Right cardiac atrium (tissue), 5 donors: Measurements from ENCODE around the gene TMEM198. TPM values are rescaled to one million over a fixed set of nuclear protein-coding genes. Genes with fewer than 3 reads are reported as not detected.

ENCODE experiments used
- ATAC-seq, 2 donors: fragments of 200-7000 bp; cut with Tn5 transposase; one replicate each; pipeline versions ENCODE4 v1.8.0 to v1.9.1; 2020; ENCODE audit warnings: moderate library complexity in 2 of 2, mild to moderate bottlenecking in 1 of 2
- DNase-seq, 3 donors: peaks; one replicate each; pipeline ENCODE4 v3.0.0-alpha.2; 2020
- H3K27ac ChIP-seq: one replicate; pipeline ENCODE4 v1.5.1; 2013; ENCODE audit warnings: mild to moderate bottlenecking, low read length, control low read depth, moderate library complexity
- H3K27me3 ChIP-seq: one replicate; pipeline ENCODE4 v1.6.1; 2013; ENCODE audit not compliant: control insufficient read depth, insufficient read depth
- H3K4me1 ChIP-seq: one replicate; pipeline ENCODE4 v1.6.1; 2013; ENCODE audit warnings: low read length; ENCODE audit not compliant: control insufficient read depth, insufficient read depth
- H3K4me3 ChIP-seq: one replicate; pipeline ENCODE4 v1.5.1; 2013; ENCODE audit warnings: low read length, control low read depth
- H3K9me3 ChIP-seq: one replicate; pipeline ENCODE4 v1.6.1; 2013; ENCODE audit warnings: low read length; ENCODE audit not compliant: control insufficient read depth
- WGBS: extraction: QIAGEN DNeasy Blood & Tissue Kit; methylation state at CpG from one replicate; pipeline ENCODE4 v1.1.7; 2013; 5-methylcytosine and 5-hydroxymethylcytosine counted together
- intact Hi-C, 4 donors: fragments of 100-400 bp; cut with DNase I; formaldehyde crosslinking; loops; one replicate each; pipeline versions ENCODE4 v1.11.0 to v1.14.0; 2022 to 2023
- long read RNA-seq, 4 donors: library from polyadenylated mRNA; unstranded; transcript quantifications; one replicate each; pipeline ENCODE4 v2.0.0, GENCODE V29; 2020 to 2021
- polyA plus RNA-seq: library from polyadenylated mRNA; stranded (reverse); fragments of 200-250 nt; gene quantifications from one replicate; pipeline ENCODE4 v1.2.3, GENCODE V29; 2013
- total RNA-seq, 4 donors: library from RNA; stranded (reverse); fragmentation: NEBNext Ultra II Directional; extraction: Animal tissue kit (Norgen Biotek cat#: 25700); gene quantifications; one replicate each; pipeline ENCODE4 v1.2.1, GENCODE V29; 2021
- donor health status: healthy with polysubstance abuse.
- donor health status: DM: no; HTN: yes; CAD: no.
- donor health status: DM: no; HTN: no; CAD: no.
- donor health status: DM: no; HTN: yes; CAD: no; lungs with severe emphysema.
- donor health status: DM: yes; HTN: yes; CAD: no.

The TMEM198 gene, protein sequence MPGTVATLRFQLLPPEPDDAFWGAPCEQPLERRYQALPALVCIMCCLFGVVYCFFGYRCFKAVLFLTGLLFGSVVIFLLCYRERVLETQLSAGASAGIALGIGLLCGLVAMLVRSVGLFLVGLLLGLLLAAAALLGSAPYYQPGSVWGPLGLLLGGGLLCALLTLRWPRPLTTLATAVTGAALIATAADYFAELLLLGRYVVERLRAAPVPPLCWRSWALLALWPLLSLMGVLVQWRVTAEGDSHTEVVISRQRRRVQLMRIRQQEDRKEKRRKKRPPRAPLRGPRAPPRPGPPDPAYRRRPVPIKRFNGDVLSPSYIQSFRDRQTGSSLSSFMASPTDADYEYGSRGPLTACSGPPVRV
- total RNA-seq, result 1 to 10 TPM; 1.8 to 3.4 (median 3.1) TPM
- 3.4 TPM for polyA plus RNA-seq
- long read RNA-seq, donor 1, transcript TMEM198-202 (5 exons, 2,218 nt), result major isoform, 8 of 13 reads
- long read RNA-seq, donor 1, partial matches to known transcripts, result 1 of 13 reads
- long read RNA-seq, donor 1, other reads (novel, unspliced or antisense), result 4 of 13 reads
- long read RNA-seq, donor 2, partial matches to known transcripts, result 0 of 5 reads
- long read RNA-seq, donor 2, other reads (novel, unspliced or antisense), result 3 of 5 reads
- long read RNA-seq, donor 3, transcript TMEM198-202 (5 exons, 2,218 nt), result major isoform, 14 of 32 reads
- long read RNA-seq, donor 3, partial matches to known transcripts, result 13 of 32 reads
- long read RNA-seq, donor 3, other reads (novel, unspliced or antisense), result 5 of 32 reads
- long read RNA-seq, donor 4, partial matches to known transcripts, result 0 of 2 reads
- long read RNA-seq, donor 4, other reads (novel, unspliced or antisense), result 2 of 2 reads

DNA sequence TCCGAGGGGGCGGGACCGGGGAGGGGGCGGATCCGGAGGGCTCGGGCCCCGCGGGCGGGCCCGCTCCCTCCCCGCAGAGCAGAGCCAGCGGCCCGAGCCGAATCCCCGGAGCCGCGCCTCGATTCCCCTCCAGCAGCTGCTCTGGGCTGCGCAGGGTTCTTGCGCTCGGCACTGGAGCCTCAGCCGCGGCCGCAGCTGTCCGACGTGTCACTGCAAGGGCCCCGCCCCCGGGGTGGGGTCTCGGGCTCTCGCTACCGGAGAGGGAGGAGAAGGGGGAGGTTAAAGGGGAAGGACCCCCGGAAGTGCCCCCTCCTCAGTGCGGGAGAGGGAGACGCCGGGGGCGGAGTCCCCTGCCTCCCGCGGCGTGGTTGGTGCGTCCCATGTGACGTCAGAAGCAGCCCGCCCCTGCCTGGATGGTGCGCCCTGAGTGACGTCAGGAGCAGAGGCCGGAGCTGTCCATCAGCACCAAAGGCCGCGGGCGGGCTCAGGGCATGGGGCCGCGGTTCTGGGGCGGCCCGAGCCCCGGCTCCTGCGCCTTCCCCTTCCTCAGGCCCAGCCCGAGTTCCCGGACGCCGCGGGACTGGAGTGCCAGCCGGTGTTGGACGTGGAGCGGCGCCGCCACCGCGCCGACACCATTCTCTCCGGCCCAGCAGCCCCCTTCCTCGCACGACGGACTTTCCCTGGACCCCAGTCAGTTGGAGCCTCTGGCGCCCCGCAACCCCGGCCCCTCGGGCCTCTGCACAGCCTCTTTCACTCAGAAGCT, at the start of gene TMEM198, which contains the start of gene CHPF:
Gene TMEM198 (plus strand): TSS at position 433 of the 763 bp plus-strand sequence. CDS start 700 bp downstream, outside the sequence.
Gene CHPF (minus strand): TSS at position 214 of the 763 bp plus-strand sequence. CDS start 271 bp downstream, outside the sequence.
- Histone ChIP-seq H3K4me3 (peak within 1 kb of the TSS; percentile 81), H3K4me1 (no peaks in the 10 kb centered on the region), H3K27me3 (no peaks in the 10 kb centered on the region), H3K27ac (peak within 1 kb of the TSS; percentile 71), H3K9me3 (no peaks in the 10 kb centered on the region)
- ATAC-seq (peak; percentile 93 to 95), DNase-seq (peak; percentile 99 to 100 (median 99))
- WGBS, result under 1% methylated on average over 74 of the region's 75 CpGs
- intact Hi-C loops, result loop anchor here in 3 of 4 donors (5.0 to 10.0 kb wide), 3 partner anchors 99 to 151 kb away; no protein-coding TSS in a partner anchor

DNA sequence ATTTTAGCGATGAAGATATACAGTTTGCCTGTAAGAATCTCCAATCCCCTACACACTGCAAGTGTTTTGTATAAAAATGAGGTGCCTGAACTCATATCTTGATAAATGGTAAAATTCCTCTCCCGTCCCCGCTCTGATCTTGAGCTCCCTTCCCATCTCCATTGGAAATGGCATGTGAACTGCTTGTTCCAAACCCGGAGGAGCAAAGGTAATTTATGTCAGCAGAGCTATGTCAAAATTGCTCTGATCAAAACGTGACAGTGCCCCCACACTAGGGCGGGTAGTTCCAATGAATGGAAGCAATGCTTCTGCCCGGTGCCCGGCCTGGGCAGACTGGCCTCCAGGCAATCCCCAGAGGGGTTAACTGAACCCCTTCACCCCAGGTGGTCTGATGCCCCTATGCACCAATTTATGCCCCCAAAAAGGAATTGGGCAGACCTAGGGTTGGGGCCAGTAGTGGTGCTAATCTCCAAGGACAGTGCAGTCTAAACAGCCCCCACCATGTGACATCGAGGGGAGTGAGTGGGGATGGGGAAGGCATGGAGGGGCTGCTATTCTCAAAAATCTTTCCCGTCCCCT, 48.8 kb upstream of the TMEM198 start:
- intact Hi-C loops, result loop anchor here in 2 of 4 donors (5.0 kb wide), 2 partner anchors 32 to 42 kb away; no protein-coding TSS in a partner anchor
- H3K4me1 ChIP-seq, result no peaks in the 10 kb centered on the region
- no peak for ATAC-seq
- WGBS, result 22% methylated on average over 10 of the region's 10 CpGs
- H3K9me3 ChIP-seq, result no peaks in the 10 kb centered on the region
- DNase-seq, result peak in 1 of 3 donors; percentile 37
- H3K27ac ChIP-seq, result peak overlapping the region; percentile 15
- H3K4me3 ChIP-seq, result no peak overlapping the region
- H3K27me3 ChIP-seq, result no peaks in the 10 kb centered on the region

DNA sequence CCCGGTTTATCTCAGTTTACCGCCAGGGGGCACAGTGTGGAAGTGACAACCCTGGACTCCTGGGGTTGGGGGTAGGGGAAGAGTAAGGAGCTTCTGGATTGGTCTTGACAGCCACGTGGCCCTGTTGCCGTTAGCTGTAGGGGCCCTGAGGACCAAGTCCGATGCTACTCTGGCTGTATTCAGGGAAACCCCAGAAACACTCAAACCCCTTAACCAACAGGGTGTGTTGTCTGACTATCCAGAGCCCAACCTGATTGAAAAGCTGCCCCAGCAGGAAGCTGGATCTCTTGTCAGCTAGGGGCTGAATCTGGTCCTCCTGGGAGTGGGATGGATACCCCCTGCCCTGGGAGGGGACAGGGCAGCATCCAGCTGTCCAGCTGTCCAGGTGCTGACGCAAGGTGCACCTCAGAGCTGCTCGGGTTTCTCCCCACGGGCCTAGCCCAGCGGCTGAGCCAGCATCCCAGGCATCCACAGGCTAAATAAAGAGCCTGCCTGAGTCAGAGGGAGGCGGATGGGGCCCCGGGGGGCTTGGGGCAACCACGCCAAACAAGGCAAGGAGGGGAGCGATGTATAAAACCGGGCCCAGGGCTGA, 48.2 kb upstream of the TMEM198 start:
- 25% methylated on average over 14 of the region's 14 CpGs for WGBS
- no peak for ATAC-seq
- Histone ChIP-seq H3K27ac (peak overlapping the region; percentile 15), H3K4me3 (no peak overlapping the region), H3K9me3 (no peaks in the 10 kb centered on the region), H3K27me3 (no peaks in the 10 kb centered on the region), H3K4me1 (no peaks in the 10 kb centered on the region)
- peak; percentile 70 to 83 (median 83) for DNase-seq
- intact Hi-C loops, result no loop called here

DNA sequence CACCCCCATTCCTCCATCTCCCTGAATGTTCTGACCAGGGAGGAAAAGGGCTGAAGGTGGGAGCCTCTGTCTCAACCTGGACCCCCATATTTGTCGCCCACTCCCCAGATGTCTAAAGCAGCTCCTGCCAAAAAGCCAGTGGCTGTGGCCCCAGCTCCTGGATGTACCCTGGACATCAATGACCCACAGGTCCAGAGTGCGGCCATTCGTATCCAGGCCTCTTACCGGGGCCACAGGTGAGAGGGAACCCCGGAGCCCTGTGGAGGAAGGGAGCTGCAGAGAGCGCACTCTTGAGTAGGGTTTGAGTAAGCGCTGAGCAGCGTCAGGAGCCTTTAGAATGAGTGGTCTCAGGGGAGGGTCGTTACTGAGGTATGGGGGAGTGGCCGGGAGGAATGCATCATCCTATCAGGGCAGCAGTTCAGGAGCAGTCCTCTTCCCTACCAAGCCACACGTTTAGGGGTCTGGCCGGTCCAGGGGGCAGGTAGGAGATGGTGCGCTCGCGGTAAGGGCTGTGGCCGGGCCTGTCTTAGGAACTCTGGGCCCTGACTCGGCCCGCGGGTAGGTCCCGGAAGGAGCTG, 47.5 kb upstream of the TMEM198 start:
- peak in 2 of 3 donors; percentile 59 to 61 for DNase-seq
- Histone ChIP-seq H3K27me3 (no peaks in the 10 kb centered on the region), H3K4me1 (no peaks in the 10 kb centered on the region), H3K27ac (no peak overlapping the region), H3K9me3 (no peaks in the 10 kb centered on the region), H3K4me3 (no peak overlapping the region)
- no peak for ATAC-seq
- 45% methylated on average over 20 of the region's 20 CpGs for WGBS
- intact Hi-C loops, result no loop called here

DNA sequence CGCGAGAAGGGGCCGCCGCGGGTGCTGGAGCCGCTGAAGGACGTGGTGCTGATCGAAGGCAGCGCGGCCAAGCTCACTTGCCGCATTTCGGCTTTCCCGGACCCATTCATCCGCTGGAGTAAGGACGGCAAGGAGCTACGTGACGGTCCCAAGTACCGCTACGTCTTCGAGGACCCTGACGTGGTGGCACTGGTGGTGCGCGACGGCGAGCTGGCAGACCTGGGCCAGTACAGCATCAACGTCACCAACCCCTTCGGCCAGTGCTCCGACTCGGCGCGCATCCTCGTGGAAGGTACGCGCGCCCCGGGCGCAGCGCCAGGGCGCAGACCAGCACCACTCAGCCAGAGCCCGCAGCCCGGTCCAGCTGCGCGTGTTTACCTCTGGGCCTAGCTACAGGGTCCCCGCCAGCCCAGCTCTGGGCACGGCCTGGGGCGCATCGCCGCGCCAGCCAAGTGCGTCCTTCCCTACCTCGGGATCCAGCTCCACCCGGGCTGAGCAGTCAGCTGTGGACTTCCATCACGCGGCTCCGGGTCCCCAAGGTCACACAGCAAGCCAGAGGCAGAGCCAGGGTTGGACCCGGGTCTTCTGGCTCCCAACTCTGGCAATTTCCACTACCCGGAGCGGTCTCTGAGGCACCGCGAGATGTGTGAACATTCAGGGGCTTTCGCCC, 46.9 kb upstream of the TMEM198 start:
- no peak overlapping the region for H3K27ac ChIP-seq
- H3K4me1 ChIP-seq, result no peaks in the 10 kb centered on the region
- ATAC-seq, result no peak
- DNase-seq, result peak; percentile 42 to 79 (median 77)
- WGBS, result 33% methylated on average over 61 of the region's 61 CpGs
- peak overlapping the region; percentile 87 for H3K4me3 ChIP-seq
- H3K27me3 ChIP-seq, result no peaks in the 10 kb centered on the region
- intact Hi-C loops, result no loop called here
- no peaks in the 10 kb centered on the region for H3K9me3 ChIP-seq

DNA sequence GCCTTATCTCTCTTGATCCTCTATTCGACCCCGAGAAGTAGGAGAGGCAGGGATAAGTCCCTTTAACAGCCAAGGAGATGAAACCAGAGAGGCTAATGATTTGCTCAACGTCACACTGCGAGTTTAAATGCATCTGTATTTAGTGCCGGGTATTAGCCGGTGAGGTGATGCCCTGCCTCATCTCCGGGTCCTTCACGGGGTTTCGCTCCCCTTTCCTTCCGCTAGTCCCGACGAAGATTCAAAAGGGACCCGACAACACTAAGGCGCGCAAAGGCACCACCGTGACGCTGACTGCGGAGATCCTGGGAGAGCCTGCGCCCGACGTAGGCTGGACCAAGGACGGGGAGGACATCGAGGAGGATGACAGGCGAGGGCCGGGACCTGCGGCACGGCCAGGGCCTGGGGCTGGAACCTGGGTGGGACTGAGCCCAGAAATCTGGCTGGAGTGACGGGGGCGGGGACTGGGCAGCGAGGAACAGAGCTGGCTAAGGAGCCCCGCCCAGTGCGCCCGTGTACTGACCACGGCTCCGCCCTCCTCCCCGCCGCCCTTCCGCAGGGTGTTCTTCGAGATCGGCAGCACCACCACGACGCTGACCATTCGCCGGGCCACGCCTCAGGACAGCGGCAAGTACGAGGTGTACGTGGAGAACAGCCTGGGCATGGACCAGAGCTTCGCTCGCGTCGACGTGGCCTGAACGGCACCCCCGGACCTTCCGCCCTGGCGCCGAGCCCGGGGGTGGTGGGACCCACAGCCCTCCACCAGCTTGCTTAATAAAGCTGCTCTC, 46.1 kb upstream of the TMEM198 start:
- H3K27me3 ChIP-seq, result no peaks in the 10 kb centered on the region
- DNase-seq, result peak; percentile 97 to 99 (median 98)
- peak overlapping the region; percentile 86 for H3K27ac ChIP-seq
- no peaks in the 10 kb centered on the region for H3K4me1 ChIP-seq
- ATAC-seq, result peak; percentile 91
- 6% methylated on average over 59 of the region's 59 CpGs for WGBS
- no peaks in the 10 kb centered on the region for H3K9me3 ChIP-seq
- H3K4me3 ChIP-seq, result peak overlapping the region; percentile 87
- intact Hi-C loops, result no loop called here

DNA sequence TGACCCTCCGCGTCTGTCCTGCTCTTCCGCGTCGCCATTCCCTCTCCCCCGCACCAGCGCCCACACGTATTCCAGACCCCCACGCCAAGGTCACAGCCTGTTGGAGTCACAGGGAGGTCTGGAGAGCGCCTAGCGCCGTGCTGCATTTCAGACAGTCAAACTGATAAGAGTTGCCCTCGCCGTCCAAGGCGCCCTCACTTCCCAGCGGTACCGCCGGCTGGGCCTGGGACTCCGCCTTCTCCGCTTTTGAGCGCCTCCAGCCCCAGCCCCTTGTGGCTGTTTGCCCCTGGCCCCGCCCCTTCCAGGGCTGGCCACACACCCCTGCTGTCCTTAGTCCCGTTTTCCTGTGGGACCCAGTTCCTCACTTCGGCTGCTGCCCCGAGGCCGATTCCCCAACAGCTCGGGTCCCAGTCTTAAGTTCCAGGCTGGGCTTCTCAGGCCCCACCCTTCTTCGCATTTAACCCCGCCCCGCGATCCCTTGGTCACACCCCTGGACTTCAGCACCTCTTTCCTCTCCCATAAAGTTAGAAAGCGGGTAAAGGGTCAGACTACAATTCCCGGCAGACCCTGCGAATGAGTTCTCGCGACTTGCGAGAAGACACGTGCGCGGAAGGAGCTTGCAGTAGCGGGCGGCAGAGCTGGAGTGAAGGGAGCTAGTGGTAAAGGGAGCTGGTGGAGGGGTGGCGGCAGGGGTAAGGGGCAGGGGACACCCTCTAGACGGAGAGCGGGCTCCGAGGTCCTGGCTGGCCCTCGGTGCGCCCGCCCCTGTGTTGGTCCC, 45.4 kb upstream of the TMEM198 start, which contains the start of gene GMPPA:
Gene GMPPA (plus strand): TSS at position 612 of the 778 bp plus-strand sequence. CDS start 1,085 bp downstream, outside the sequence.
- Histone ChIP-seq H3K27ac (peak within 1 kb of the TSS; percentile 86), H3K27me3 (no peaks in the 10 kb centered on the region), H3K9me3 (no peaks in the 10 kb centered on the region), H3K4me1 (no peaks in the 10 kb centered on the region), H3K4me3 (peak within 1 kb of the TSS; percentile 87)
- DNase-seq (peak; percentile 96 to 97 (median 97)), ATAC-seq (peak; percentile 91)
- WGBS, result under 1% methylated on average over 49 of the region's 49 CpGs
- intact Hi-C loops, result no loop called here

DNA sequence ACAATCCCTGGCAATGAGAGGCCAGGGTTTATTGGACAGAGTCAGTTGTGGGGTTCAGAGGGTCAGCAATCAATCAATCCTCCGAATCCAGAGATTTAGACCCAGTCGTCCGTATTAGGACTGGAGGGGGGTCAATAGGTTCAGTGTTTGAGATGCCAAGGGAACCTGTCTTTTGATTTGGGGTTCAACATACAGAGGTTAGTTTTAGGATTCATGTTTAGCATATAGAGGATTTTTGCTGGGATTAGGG, 44.8 kb upstream of the TMEM198 start:
- peak overlapping the region; percentile 87 for H3K4me3 ChIP-seq
- no peaks in the 10 kb centered on the region for H3K27me3 ChIP-seq
- no peaks in the 10 kb centered on the region for H3K9me3 ChIP-seq
- DNase-seq (no peak), ATAC-seq (no peak)
- intact Hi-C loops, result no loop called here
- WGBS, result 0% methylated on average over 3 of the region's 3 CpGs
- H3K27ac ChIP-seq, result peak overlapping the region; percentile 86
- H3K4me1 ChIP-seq, result no peaks in the 10 kb centered on the region
